NCI-H1930 (cell line): ENCODE results near the gene CHST8.
"Not testable (repeated sequence)": the region's sequence is repeated elsewhere in the genome, so short reads cannot be mapped to it uniquely, and the experiment has no call there.

Experiments used
- DNase-seq, 2 experiments: peaks; one replicate each; lab custom pipeline; 2025; lab: John Stamatoyannopoulos, UW

The CHST8 gene

DNA sequence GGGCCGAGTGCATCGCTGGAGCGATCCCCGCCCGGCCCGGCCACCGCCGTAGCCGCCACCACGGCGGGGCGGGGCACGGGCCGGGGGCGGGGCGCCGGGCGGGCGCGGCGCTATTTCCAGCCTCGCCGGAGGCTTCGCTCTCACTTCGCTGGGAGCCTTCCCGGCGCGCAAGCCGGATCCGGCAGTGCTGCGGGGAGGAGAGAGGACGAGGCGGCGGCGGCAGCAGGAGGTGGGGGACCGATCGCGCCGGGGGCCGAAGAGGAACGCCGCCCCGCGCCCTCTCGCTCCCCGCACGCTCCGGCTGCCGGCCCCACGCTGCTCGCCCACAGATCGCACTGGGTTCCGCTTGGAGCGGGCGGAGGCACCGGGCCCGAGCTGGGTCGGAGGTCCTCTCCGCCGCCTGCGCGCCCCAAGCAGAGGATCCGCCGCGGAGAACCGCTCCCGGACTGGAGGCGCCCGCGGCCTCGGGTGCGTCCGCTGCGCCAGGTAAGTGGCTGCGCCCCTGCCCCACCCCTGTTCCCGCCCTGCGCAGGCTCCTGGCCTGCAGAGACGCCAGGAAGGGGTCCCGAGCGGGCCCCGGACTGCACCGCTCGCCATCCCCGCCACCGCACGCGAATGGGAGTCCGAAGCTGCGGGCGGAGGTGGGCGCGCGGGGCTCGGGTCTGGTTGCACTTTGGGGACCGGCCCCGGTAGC lies at the start of gene CHST8:
CHST8 (plus strand) TSS at position 143 of the 694 bp plus-strand sequence. CDS start 67,309 bp downstream, outside the sequence.
- peak; percentile 29 to 49 for DNase-seq

DNA sequence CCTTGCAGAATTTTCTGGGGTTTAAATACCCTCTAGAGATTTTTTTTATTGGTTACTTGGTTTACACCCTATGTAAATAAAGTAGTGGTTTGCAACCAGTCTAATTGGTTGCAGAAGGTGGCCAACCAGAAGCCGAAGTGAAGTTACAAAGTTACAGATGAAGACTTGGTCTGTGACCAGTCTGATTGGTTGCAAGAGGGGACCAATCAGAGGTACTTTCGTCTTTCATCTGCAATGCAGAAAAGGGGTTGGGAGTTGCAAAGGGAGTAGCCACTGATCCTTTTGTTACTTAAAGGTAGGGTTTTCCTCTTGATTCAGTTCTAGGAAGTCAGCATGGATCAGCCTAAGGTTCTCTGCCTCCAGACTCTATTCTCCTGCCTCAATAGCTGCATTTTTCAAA lies 48.8 kb upstream of the CHST8 start:
- no peak for DNase-seq

- no peak for DNase-seq
Observed at GRCh38 chr19:33574824-33575223, 46.9 kb upstream of the CHST8 start.

GRCh38 chr19:33578697-33579096 lies 43.1 kb upstream of the CHST8 start:
- DNase-seq, result no peak

GRCh38 chr19:33580026-33580644 lies 41.6 kb upstream of the CHST8 start:
- DNase-seq, result no peak

DNA sequence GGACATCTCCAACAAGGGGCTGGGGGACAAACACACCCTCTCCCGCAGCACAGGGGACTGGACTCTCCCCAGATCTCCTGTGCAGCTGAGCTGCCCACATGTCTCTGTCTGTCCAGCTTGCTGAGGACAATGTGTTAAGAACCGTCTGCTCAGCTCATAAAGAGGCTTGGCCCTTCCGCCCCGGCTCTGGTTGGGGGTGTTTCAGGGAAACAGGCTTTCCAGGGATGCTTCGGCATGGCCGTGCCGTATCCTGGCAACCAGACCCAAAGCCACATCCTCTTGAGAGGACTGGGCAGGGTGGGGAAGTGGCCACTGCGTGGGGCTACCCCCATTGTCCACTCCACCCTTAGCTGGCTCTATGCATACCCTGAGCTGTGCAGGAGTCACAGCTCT lies 41.1 kb upstream of the CHST8 start:
- DNase-seq, result no peak

DNA sequence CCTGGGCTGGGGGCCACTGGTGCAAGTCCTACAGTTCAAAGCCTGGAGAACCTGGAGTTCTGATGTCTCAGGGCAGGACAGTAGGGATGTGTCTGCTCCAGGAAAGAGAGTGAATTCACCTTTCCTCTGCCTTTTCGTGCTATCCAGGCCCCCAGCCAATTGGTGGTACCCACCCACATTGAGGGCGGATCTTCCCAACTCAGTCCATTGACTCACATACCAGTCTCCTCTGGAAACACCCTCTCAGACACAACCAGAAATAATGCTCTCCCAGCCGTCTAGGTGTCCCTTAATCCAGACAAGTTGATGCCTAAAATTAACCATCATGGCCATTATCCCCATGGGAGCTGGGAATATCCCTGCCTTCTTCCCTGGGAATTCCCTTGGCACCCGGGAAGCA lies 38.8 kb upstream of the CHST8 start:
- DNase-seq, result no peak

DNA sequence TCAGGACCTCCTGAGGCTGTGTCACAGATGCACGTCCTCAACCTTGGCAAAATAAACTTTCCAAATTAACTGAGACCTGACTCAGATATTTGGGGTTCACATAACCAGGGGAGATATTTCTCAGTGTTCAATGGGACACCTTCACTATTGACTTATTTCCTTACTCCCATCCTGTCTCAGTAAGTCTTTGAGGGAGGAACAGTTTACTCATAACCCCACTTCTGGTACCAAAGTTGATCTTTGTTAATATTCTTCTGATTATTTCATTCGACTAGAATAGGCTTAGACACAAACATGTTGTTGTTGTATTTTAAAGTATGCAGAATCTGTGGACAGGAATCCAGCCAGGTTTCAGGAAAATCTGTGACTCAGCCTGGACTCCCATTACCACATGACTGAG lies 34.6 kb upstream of the CHST8 start:
- no peak for DNase-seq

- DNase-seq, result no peak
Observed at GRCh38 chr19:33590224-33590623, 31.5 kb upstream of the CHST8 start.

DNA sequence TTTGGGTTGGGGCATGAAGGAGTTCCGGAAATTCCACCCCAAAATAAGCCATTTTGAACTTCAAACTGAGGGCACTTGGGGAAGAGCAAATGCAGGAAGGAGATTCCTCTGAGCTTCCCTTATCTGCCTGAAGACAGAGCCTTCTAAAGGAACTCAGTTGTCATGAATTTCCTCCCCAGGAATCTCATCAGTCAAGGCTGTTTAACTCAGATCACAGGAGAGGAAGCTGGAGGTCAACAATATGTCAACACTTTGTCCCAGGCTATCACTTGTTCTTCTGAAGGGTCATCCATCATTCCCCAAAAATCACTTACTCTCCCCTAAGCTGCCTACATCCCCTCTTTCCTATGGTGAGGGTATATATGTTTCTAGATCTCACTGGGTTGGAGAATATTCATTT lies 26.0 kb upstream of the CHST8 start:
- no peak for DNase-seq

DNA sequence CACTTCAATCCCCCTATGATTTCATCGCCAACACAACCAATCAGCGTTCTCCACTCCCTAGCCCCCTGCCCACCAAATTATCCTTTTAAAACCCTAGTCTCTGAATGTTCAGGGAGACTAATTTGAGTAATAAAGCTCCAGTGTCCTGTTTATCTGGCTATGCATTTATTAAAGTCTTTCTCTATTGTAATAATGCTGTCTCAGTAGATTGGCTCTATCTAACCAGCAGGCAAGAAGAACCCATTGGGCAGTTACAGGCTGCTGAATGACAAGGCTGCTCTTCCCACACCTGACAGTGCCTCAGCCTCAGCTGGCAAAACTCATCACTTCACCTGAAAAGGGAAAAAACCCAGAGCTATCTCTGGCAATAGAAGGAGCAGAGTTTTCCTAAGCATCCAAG lies 20.2 kb upstream of the CHST8 start:
- no peak for DNase-seq

- DNase-seq, result no peak
Observed at GRCh38 chr19:33602576-33603204, 19.1 kb upstream of the CHST8 start.

DNA sequence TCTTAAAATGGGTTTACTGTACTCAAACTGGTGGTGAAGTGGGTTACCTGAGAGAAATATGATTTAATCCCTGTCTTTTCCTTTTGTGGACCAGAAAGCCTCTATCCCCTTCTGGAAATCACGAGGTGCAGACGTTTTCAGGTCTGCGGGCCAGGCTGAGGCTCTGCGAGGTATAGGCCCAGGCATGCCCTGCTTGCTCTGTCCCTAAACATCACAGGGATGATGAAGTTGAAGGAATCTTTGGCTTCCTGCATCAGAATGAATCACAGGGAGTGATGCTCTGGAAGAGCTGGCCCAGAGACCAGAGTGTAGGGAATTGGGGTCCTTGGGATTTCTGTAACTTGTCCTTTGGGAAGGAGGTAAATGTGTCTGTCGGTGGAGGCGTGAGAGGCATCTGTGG lies 18.4 kb upstream of the CHST8 start:
- DNase-seq, result no peak

- no peak for DNase-seq
Observed at GRCh38 chr19:33604651-33605050, 17.1 kb upstream of the CHST8 start.

DNA sequence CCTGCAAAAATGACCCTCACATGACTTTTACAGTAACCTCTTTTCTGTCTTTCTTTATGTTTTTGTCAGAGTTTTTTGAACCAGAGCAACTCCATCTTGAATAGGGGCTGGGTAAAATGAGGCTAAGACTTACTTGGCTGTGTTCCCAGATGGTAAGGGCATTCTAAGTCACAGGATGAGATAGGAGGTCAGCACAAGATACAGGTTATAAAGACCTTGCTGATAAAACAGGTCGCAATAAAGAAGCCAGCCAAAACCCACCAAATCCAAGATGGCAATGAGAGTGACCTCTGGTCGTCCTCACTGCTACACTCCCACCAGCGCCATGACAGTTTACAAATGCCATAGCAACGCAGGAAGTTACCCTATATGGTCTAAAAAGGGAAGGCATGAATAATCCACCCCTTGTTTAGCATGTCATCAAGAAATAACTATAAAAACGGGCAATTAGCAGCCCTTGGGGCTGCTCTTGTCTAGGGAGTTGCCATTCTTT lies 15.9 kb upstream of the CHST8 start:
- not testable (repeated sequence) for DNase-seq

GRCh38 chr19:33606556-33606955 lies 15.2 kb upstream of the CHST8 start:
- no peak for DNase-seq

DNA sequence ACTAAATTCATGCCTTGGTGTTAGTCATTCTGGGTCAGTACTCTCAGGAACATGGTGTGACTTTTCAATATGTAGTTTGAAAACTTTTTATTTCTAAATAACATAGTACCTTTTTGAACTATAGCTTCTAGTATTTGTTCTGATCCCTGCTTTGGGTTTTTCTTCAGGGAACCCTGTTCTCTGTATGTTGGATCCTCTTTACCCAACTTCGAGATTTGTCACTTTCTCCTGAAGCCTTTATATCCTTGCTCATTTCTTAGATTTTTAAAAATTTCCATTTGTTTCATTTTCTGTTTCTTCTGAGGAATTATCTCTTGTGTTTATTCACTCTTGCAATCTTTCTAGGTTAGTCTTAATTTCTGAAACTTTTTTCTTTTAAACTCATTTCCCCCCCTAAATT lies 12.4 kb upstream of the CHST8 start:
- DNase-seq, result no peak

GRCh38 chr19:33610588-33610987 lies 11.2 kb upstream of the CHST8 start:
- no peak for DNase-seq

GRCh38 chr19:33612928-33613619 lies 8.7 kb upstream of the CHST8 start:
- DNase-seq, result no peak

- DNase-seq, result no peak
Observed at GRCh38 chr19:33613620-33614000, 8.1 kb upstream of the CHST8 start.

GRCh38 chr19:33616346-33616745 lies 5.4 kb upstream of the CHST8 start:
- DNase-seq, result no peak

- DNase-seq, result no peak
Observed at GRCh38 chr19:33616857-33617256, 4.9 kb upstream of the CHST8 start.

DNA sequence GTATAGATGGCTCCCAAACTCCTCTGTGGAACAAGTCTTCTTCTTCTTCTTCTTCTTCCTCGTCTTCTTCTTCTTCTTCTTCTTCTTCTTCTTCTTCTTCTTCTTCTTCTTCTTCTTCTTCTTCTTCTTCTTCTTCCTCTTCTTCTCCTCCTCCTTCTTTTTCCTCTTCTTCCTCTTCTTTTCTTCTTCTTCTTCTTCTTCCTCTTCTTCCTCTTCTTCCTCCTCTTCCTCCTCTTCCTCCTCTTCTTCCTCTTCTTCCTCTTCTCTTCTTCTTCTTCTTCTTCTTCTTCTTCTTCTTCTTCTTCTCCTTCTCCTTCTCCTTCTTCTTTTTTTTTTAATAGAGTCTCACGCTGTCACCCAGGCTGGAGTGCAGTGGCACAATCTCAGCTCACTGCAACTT lies 3.4 kb upstream of the CHST8 start:
- not testable (repeated sequence) for DNase-seq
